Iris pigment epithelial cell (primary cell): Measurements from ENCODE around the gene EFCAB3.
"Not testable (repeated sequence)": the region's sequence is repeated elsewhere in the genome, so short reads cannot be mapped to it uniquely, and the experiment has no call there.

Source experiments
- DNase-seq: peaks from one replicate; pipeline ENCODE4 v3.0.0-alpha.2; 2011; ENCODE audit warnings: low read depth

The EFCAB3 gene

DNA sequence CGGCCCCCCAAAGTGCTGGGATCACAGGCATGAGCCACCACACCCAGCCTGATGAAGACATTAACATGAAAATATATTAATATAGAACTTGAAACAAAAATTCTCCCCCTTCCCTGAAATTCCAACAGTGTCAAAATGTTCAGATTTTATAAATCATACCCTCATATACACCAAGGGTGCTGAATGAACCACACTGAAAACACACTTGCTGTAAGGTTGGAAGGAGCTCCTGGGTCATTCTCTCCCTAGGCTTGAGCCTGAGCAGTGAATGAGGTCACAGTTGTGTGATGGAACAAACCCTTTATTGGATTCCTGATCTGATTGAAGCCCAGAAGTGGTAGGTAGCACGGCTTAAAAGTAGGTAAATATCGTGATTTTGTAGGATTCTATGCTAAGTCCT, at the start of gene EFCAB3:
Gene EFCAB3 (plus strand): TSS at position 301 of the 400 bp plus-strand sequence. CDS start 2,427 bp downstream, outside the sequence.
- DNase-seq: no peak

DNA sequence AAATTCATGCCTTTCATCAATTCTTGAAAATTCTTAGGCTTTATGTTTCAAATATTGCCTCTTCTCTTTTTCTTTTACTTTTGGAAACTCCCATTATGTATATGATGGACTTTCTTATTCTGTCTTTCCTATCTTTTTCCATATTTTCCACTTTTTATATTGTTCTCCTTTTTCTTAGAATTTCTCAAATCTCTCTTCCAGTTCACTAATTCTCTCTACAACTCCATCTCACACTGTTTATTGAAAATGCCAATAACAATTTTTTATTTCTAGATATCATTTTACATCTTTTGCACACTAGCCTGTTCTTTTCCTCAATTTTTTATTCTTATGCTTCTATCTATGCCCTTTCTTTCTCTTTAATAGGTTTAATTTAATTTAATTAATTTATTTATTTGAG, 43.8 kb upstream of the EFCAB3 start:
- no peak for DNase-seq

- no peak for DNase-seq
Measured at GRCh38 chr17:62343764-62344270, 36.5 kb upstream of the EFCAB3 start.

GRCh38 chr17:62351176-62351575, 29.2 kb upstream of the EFCAB3 start:
- DNase-seq: no peak

- DNase-seq: no peak
Measured at GRCh38 chr17:62366191-62366590, 14.2 kb upstream of the EFCAB3 start.

DNA sequence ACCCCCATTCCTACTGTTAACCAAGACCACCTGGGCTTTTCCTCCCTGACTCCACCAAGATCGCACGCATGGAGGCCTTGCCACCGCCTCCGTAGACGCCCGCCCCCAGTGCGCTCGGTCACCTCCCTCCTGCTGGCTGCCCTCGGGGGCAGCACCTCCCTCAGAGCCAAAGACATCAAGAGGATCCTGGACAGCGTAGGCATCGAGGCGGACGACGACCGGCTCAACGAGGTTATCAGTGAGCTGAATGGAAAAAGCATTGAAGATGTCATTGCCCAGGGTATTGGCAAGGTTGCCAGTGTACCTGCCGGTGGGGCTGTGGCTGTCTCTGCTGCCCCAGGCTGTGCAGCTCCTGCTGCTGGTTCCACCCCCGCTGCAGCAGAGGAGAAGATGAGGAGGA, 1.2 kb downstream of the EFCAB3 start:
- DNase-seq: no peak

DNA sequence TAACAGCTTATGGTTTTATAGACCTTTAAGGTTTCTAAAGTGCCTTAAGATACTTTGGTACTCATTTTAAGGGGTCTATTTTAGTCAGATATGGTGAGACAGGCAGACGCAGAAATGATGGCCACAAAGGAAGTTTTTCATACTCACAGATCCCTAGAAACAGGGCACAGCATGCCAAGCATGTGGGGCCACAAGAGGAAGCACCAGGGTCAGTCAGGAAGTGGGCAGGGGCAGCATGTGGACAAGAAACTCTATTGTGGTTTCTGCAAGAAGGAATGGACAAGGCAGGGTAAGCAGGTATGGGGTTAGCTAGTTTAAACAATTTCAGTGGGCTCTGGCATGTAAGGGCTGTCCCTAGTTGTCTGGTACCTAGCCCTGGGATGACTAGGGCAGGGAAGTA, 8.5 kb downstream of the EFCAB3 start:
- no peak for DNase-seq

GRCh38 chr17:62392908-62393307, 12.6 kb downstream of the EFCAB3 start:
- no peak for DNase-seq

DNA sequence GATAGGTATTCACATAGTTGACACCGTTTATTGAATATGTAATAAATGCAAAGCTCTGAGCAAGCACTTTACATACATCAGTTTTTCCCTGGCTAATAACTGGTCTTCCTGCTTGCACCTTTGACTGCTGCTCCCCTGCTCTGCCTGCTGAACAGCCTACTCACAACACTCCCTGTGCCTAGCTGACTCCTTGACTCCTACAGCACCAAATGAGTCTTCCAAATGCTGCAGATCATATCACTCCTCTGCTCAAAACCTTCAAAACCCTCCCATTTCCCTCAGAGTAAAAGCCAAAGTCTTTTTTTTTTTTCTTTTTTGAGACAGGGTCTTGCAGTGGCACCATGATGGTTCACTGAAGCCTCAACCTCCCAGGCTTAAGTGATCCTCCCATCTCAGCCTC, 18.5 kb downstream of the EFCAB3 start:
- no peak for DNase-seq

DNA sequence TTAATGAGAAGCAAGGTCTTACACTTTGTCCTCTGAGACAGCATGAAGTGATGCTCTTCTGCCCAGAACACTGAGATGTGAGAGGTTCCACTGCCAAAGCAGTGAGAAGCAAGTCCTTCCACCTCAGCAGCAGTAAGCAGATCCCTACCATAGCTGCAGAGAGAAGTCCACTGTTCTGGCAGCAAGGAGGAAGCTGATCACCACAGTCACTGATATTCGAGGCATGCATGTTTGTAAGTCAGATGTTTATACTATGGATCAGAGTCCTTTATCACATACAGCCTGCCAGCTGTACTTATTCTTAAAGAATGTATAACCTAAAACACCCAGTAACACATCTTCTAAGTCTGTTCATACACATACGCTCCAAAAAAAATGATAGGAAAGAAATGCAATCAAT, 25.1 kb downstream of the EFCAB3 start:
- DNase-seq: peak; percentile 33

DNA sequence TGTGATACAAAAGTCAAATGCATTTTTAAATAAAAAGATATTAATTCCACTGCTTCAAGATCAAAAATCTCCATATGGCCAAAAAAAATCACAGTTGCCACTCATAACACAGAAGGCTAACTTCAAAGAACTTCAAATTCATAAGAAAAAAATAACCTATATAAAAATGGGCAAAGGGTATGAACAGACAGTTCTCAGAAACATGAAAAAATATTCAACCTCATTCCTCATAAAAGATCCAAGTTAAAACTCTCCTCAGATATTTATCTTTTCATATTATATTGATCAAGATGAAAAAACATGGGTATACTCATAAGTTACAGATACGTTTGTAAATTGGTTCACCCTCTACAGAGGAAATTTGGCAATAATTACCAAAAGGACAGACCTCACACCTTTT, 32.7 kb downstream of the EFCAB3 start:
- not testable (repeated sequence) for DNase-seq

DNA sequence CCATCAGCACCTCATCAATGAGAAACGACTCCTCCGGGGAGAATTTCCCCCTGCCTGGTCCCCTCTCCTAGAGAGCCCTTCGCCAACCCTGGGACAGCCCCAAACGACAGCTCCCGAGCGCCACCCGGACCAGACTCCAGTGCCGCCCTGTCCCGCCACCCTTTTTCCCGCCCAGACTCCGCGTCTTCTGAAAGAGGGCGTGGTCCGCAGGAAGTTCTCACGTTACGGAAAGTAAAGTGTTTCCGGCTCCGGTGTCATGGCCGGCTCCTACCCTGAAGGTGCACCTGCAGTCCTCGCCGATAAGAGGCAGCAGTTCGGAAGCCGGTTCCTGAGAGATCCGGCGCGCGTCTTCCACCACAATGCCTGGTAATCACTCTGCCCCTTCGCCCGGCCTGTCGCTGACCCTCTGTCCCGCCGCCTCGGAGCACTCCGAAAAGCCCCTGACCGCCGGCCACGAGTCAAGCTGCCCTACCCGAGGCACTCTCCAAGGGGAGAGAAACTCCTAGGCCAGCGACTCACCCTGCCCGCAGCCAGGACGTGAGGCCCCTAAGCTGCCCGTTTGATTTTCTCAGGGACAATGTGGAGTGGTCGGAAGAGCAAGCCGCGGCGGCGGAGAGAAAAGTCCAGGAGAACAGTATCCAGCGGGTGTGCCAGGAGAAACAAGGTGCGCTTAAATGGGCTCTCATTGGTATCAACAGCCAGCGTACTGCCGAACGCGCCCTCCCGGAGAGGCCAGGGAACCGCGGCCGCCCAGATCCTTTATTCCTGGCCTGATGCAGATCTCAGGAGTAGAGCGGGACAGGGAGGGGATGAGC, 43.5 kb downstream of the EFCAB3 start, which contains the start of gene METTL2A:
Gene METTL2A (plus strand): TSS at position 251 of the 815 bp plus-strand sequence. CDS start 6 bp downstream, at position 257.
- DNase-seq: peak; percentile 84

- DNase-seq: not testable (repeated sequence)
Measured at GRCh38 chr17:62426214-62426613, 45.9 kb downstream of the EFCAB3 start.

GRCh38 chr17:62435251-62435650, 54.9 kb downstream of the EFCAB3 start:
- DNase-seq: not testable (repeated sequence)

- DNase-seq: not testable (repeated sequence)
Measured at GRCh38 chr17:62441181-62441580, 60.8 kb downstream of the EFCAB3 start.

DNA sequence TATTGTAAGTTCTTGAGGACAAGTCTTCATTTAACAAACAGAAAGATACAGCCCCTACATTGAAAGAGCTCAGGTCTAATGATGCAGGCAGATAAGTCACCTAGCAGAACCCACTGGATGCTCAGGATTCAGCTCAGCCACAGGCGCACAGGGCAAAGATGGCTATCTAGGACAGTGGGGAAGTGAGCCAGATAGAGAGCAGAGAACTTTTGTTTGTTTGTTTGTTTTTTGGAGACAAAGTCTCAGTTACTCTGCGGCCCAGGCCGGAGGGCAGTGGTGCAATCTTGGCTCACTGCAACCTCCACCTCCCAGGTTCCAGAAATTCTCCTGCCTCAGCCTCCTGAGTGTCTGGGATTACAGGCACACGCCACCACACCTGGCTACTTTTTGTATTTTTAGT, 63.7 kb downstream of the EFCAB3 start:
- no peak for DNase-seq

GRCh38 chr17:62445791-62446190, 65.4 kb downstream of the EFCAB3 start:
- not testable (repeated sequence) for DNase-seq

DNA sequence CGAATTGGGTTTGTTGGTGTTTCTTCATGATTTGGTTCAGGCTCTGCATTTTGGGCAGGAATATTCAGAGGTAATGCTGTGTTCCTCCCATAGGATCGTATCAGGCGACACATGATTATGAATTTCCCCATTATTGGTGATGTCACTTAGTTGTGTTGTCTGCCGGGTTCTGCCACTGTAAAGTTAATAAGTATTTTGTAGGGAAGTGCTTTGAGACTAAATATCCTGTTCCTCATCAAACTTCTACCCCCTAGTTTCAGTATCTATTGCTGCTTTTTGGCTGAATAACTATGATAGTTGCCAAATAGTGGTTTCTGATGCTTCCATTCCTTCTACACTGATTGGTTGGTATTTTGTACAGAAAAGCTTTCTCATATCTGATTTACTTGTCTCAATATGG, 71.8 kb downstream of the EFCAB3 start:
- DNase-seq: not testable (repeated sequence)

DNA sequence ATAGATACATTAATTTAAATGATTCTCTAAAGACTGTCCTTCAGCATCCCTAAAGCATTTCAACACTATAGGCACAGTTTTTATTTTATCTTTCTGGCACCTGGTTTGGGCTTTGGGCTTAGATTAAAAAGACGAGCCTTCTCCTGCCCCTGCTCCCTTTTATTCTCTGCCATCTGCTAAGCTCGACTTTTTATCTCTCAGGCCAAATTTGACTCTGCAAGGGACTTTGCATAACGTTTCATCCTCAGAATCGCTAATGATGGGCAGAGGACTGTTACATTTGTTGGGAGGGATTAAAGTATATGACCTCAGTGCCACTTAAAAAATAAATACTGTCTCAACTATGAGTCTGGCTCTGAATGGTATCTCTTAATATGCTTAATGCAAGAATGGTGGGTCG, 72.7 kb downstream of the EFCAB3 start:
- not testable (repeated sequence) for DNase-seq

GRCh38 chr17:62453656-62454055, 73.3 kb downstream of the EFCAB3 start:
- not testable (repeated sequence) for DNase-seq

- not testable (repeated sequence) for DNase-seq
Measured at GRCh38 chr17:62454111-62454510, 73.8 kb downstream of the EFCAB3 start.

- DNase-seq: no peak
Measured at GRCh38 chr17:62456016-62456415, 75.7 kb downstream of the EFCAB3 start.

DNA sequence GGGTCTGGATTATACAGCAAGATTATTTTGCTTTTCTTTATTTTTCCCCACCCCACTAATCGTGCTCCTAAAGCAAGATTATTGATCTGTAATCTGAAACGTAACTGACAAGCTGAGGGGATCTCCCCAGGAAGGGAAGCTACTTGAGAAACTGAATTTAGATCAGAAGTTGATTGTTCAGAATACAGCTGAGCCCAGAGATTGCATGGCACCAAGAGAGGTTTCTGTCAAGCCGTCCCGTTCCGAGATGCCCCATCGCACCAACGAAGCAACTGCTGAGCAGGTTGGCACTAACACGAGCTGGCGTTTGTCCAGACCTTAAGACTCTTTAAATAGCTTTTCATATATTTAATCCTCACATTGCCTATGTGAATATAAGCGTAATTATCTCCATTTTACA, 78.1 kb downstream of the EFCAB3 start:
- not testable (repeated sequence) for DNase-seq

DNA sequence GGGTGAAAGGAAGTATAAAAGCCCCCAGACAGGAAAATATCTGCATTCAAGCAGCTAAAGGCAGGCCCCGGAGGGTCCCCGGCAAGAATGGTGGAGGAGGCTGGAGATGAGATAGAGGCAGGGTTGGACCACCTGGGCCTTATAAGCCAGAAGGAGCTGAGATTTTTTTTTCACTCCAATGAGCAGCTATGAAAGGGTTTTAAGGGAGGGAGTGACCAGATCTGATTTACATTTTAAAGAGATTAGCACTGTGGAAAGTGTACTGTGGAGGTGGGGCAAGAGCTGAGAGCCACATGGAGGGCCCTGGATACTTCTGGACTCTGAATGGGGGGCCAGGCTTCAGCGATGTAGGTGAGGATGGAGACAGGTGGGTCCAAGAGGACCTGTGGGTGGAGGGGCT, 84.1 kb downstream of the EFCAB3 start:
- DNase-seq: not testable (repeated sequence)
